Mesenchymal stem cell (in vitro differentiated cells and primary cell): ENCODE measurements around the gene ZNF189.

Source experiments
- DNase-seq: peaks from one replicate; pipeline ENCODE4 v3.0.0-alpha.2; 2013
- H2AFZ ChIP-seq: one replicate; pipeline ENCODE4 v1.6.1; 2013; ENCODE audit warnings: low read depth, mild to moderate bottlenecking, control low read depth, inconsistent platforms, low read length, moderate library complexity
- H2AK5ac ChIP-seq: 2 replicates; pipeline ENCODE4 v1.6.1; 2013; ENCODE audit warnings: low read length, moderate library complexity, mild to moderate bottlenecking, inconsistent platforms; ENCODE audit not compliant: severe bottlenecking
- H2BK120ac ChIP-seq: one replicate; pipeline ENCODE4 v1.6.1; 2013; ENCODE audit warnings: low read depth, mild to moderate bottlenecking, inconsistent platforms, low read length, moderate library complexity
- H2BK12ac ChIP-seq, 2 experiments: one replicate each; pipeline ENCODE4 v1.6.1; 2013; ENCODE audit warnings: inconsistent platforms in 2 of 2, low read length in 2 of 2, mild to moderate bottlenecking in 2 of 2, moderate library complexity in 2 of 2, control low read depth in 1 of 2
- H2BK15ac ChIP-seq: one replicate; pipeline ENCODE4 v1.6.1; 2013; ENCODE audit warnings: mild to moderate bottlenecking, low read depth, inconsistent platforms; ENCODE audit not compliant: poor library complexity, severe bottlenecking
- H2BK5ac ChIP-seq: 2 replicates; pipeline ENCODE4 v1.6.1; 2013; ENCODE audit warnings: low read depth, mild to moderate bottlenecking, low read length, control low read depth, inconsistent platforms; ENCODE audit not compliant: poor library complexity, severe bottlenecking
- H3K14ac ChIP-seq, 2 experiments: one replicate each; pipeline ENCODE4 v1.6.1; 2013; ENCODE audit warnings: inconsistent platforms in 2 of 2, low read length in 2 of 2, control low read depth in 1 of 2, mild to moderate bottlenecking in 1 of 2, moderate library complexity in 1 of 2
- H3K18ac ChIP-seq, 2 experiments: one replicate each; pipeline ENCODE4 v1.6.1; 2013; ENCODE audit warnings: inconsistent platforms in 2 of 2, low read length in 2 of 2, control low read depth in 1 of 2, low read depth in 1 of 2, mild to moderate bottlenecking in 1 of 2
- H3K23ac ChIP-seq, 2 experiments: one replicate each; pipeline ENCODE4 v1.6.1; 2013; ENCODE audit warnings: inconsistent platforms in 2 of 2, low read length in 2 of 2, mild to moderate bottlenecking in 2 of 2, moderate library complexity in 2 of 2, control low read depth in 1 of 2
- H3K27ac ChIP-seq: 2 replicates; pipeline ENCODE4 v1.5.1; 2013; ENCODE audit warnings: mild to moderate bottlenecking, moderate library complexity, low read length, control low read depth, inconsistent platforms; ENCODE audit not compliant: poor library complexity, severe bottlenecking
- H3K27me3 ChIP-seq, 2 experiments: 2 replicates each; pipeline versions ENCODE4 v1.6.1 to v1.7.0; 2013; ENCODE audit warnings: low read length in 2 of 2, mild to moderate bottlenecking in 2 of 2, moderate library complexity in 2 of 2, control low read depth in 1 of 2, inconsistent platforms in 1 of 2; ENCODE audit not compliant: control insufficient read depth in 1 of 2, insufficient read depth in 1 of 2
- H3K36me3 ChIP-seq, 2 experiments: 2 replicates each; pipeline versions ENCODE4 v1.6.1 to v1.7.0; 2013; ENCODE audit warnings: low read length in 2 of 2, control low read depth in 1 of 2, inconsistent platforms in 1 of 2, low read depth in 1 of 2, mild to moderate bottlenecking in 1 of 2; ENCODE audit not compliant: insufficient read depth in 2 of 2, control insufficient read depth in 1 of 2
- H3K4ac ChIP-seq, 2 experiments: one replicate each; pipeline ENCODE4 v1.6.1; 2013; ENCODE audit warnings: inconsistent platforms in 2 of 2, low read length in 2 of 2, mild to moderate bottlenecking in 2 of 2, moderate library complexity in 2 of 2, control low read depth in 1 of 2, low read depth in 1 of 2
- H3K4me1 ChIP-seq: 2 replicates; pipeline ENCODE4 v1.6.1; 2013; ENCODE audit warnings: low read depth, low read length, control low read depth; ENCODE audit not compliant: control insufficient read depth, insufficient read depth
- H3K4me2 ChIP-seq: 2 replicates; pipeline ENCODE4 v1.6.1; 2013; ENCODE audit warnings: low read length, mild to moderate bottlenecking, inconsistent platforms; ENCODE audit not compliant: poor library complexity, severe bottlenecking
- H3K4me3 ChIP-seq, 2 experiments: 2 replicates each; pipeline versions ENCODE4 v1.5.1 to v1.7.0; 2013; ENCODE audit warnings: low read length in 2 of 2, mild to moderate bottlenecking in 2 of 2, control low read depth in 1 of 2, low read depth in 1 of 2; ENCODE audit not compliant: insufficient read depth in 1 of 2
- H3K79me1 ChIP-seq: replicated peaks from 2 replicates; pipeline ENCODE4 v1.6.1; 2013; ENCODE audit warnings: mild to moderate bottlenecking, control low read depth, low read length, inconsistent platforms; ENCODE audit not compliant: poor library complexity, severe bottlenecking
- H3K9ac ChIP-seq: 2 replicates; pipeline ENCODE4 v1.7.0; 2013; ENCODE audit warnings: mild to moderate bottlenecking, low read length, moderate library complexity
- H3K9me3 ChIP-seq: 2 replicates; pipeline ENCODE4 v1.7.0; 2013; ENCODE audit warnings: mild to moderate bottlenecking, low read length; ENCODE audit not compliant: control insufficient read depth
- H4K8ac ChIP-seq: one replicate; pipeline ENCODE4 v1.6.1; 2013; ENCODE audit warnings: inconsistent platforms, mild to moderate bottlenecking, low read length, moderate library complexity
- H4K91ac ChIP-seq: one replicate; pipeline ENCODE4 v1.6.1; 2013; ENCODE audit warnings: mild to moderate bottlenecking, low read length, inconsistent platforms
- WGBS: methylation state at CpG from one replicate; pipeline ENCODE4 v1.1.7; 2013; ENCODE audit warnings: mixed read lengths; 5-methylcytosine and 5-hydroxymethylcytosine counted together

The ZNF189 gene

DNA sequence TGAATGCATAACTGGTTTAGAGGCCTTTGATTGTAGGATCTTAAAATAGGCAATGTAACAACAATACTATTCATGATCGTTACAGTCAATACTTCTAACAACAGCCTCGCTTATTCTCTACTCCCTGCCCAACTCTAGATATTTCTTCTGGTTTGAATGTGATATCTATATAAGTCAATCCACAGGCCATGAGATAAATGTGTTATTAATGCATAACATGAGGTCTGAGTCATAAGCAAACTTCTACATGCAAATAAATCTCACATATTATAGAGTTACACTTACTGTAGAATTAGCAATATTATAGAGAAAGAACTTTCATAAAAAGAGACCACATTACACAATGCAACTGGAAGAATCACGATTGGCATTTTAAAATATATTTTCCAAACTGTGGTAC is 39.9 kb downstream of the ZNF189 start:
- Histone ChIP-seq H3K18ac (no peak overlapping the region), H2AFZ (no peak overlapping the region), H3K79me1 (no peaks in the 10 kb centered on the region), H4K91ac (no peak overlapping the region), H3K9ac (no peak overlapping the region), H3K27ac (no peak overlapping the region), H4K8ac (no peak overlapping the region), H3K27me3 (peaks cover 3 to 4% of the 10 kb centered on the region in 2 experiments), H3K4me2 (no peak overlapping the region), H2BK5ac (no peak overlapping the region), H2BK120ac (no peak overlapping the region), H3K9me3 (no peaks in the 10 kb centered on the region), H3K14ac (no peak overlapping the region), H3K4me1 (no peaks in the 10 kb centered on the region), H2BK12ac (no peak overlapping the region), H3K4ac (no peak overlapping the region), H3K4me3 (no peak overlapping the region), H2AK5ac (no peak overlapping the region), H2BK15ac (no peak overlapping the region), H3K36me3 (no peaks in the 10 kb centered on the region), H3K23ac (no peak overlapping the region)
- WGBS: no CpG with 5 or more reads among the region's 3 CpGs
- no peak for DNase-seq

DNA sequence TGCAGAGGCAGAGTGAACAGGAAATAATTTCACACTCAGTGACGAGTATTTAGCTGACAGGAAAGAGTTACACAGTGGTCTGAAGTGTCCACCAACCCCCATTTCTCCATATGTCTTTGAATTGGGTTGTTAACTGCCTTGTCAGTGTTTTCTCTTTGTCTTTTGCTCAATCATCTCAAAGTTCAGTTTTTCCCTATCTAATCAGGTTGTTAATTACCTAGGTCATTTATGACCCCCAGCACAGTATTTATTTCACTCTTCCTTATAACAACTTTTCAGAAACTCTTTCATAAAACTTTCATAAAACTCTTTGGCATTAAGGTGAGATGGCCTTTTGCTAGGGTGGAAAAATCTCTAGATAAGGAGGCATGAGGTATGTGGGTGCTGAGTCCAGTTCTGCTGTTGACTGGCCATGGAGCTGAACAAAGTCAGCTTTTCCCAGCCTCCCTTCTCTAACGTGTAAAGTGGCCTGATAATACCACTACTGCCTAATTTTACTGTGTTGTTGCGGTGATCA is 42.1 kb downstream of the ZNF189 start:
- no peak overlapping the region for H3K14ac ChIP-seq
- peaks cover 7 to 8% of the 10 kb centered on the region in 2 experiments for H3K27me3 ChIP-seq
- H2AFZ ChIP-seq: no peak overlapping the region
- 63% methylated on average over 3 of the region's 3 CpGs for WGBS
- H2BK15ac ChIP-seq: no peak overlapping the region
- no peaks in the 10 kb centered on the region for H3K79me1 ChIP-seq
- H3K4me2 ChIP-seq: no peak overlapping the region
- no peak overlapping the region for H4K91ac ChIP-seq
- H3K9me3 ChIP-seq: no peaks in the 10 kb centered on the region
- H3K4me1 ChIP-seq: no peaks in the 10 kb centered on the region
- H3K4ac ChIP-seq: no peak overlapping the region
- H2BK120ac ChIP-seq: no peak overlapping the region
- no peak overlapping the region for H2BK12ac ChIP-seq
- no peak overlapping the region for H3K18ac ChIP-seq
- no peak overlapping the region for H3K23ac ChIP-seq
- H4K8ac ChIP-seq: no peak overlapping the region
- no peak overlapping the region for H2BK5ac ChIP-seq
- DNase-seq: no peak
- no peak overlapping the region for H3K27ac ChIP-seq
- no peak overlapping the region for H2AK5ac ChIP-seq
- no peak overlapping the region for H3K9ac ChIP-seq
- no peaks in the 10 kb centered on the region for H3K36me3 ChIP-seq
- H3K4me3 ChIP-seq: no peak overlapping the region

DNA sequence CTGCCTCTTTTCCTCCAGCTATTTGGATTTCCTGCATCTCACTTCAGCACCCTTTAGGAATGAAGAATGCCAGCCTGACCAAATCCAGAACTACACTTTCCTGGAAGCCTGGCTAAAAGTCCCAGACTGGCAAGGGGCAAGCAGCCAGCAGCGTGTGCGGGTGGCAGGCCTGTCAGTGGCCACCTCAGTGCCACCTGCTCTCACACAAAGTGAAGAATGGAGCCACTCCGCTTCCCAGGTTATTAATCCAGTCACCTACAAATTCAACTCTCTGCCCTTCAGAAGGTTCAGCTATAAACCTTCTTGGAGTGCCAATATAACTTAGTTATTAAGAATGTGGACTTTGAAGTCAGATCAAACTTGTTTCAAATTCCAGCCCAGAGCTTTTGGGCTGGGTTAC is 43.7 kb downstream of the ZNF189 start:
- DNase-seq: no peak
- Histone ChIP-seq H3K27ac (no peak overlapping the region), H2AFZ (no peak overlapping the region), H2BK15ac (no peak overlapping the region), H3K18ac (no peak overlapping the region), H2AK5ac (no peak overlapping the region), H3K9me3 (no peaks in the 10 kb centered on the region), H3K4me3 (no peak overlapping the region), H2BK120ac (no peak overlapping the region), H4K8ac (no peak overlapping the region), H4K91ac (no peak overlapping the region), H2BK5ac (no peak overlapping the region), H3K79me1 (no peaks in the 10 kb centered on the region), H3K9ac (no peak overlapping the region), H3K23ac (no peak overlapping the region), H3K4me2 (no peak overlapping the region), H3K36me3 (no peaks in the 10 kb centered on the region), H3K4ac (no peak overlapping the region), H3K14ac (no peak overlapping the region), H3K27me3 (peaks cover 8 to 11% of the 10 kb centered on the region in 2 experiments), H3K4me1 (no peaks in the 10 kb centered on the region), H2BK12ac (no peak overlapping the region)
- WGBS: 73% methylated on average over 2 of the region's 3 CpGs

DNA sequence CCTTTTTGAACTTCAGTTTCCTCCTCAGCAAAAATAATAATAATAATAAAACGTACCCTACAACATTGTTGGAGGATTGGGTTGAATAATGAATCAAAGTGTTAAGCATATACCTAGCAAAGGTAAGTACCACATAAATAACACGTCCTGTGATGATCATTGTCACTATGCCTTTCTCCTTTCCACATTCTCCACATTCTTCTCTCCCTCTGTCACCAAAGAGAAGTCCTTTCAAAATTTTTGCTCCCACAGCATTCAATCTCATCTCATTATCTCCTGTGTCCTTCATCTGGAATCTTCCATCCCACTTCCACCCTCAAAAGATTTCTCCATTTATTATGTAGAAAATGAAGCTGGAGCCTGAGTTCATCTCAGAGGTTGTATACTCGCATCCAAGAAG is 44.1 kb downstream of the ZNF189 start:
- no peaks in the 10 kb centered on the region for H3K9me3 ChIP-seq
- no peak overlapping the region for H2AFZ ChIP-seq
- H3K9ac ChIP-seq: no peak overlapping the region
- no peaks in the 10 kb centered on the region for H3K36me3 ChIP-seq
- H2AK5ac ChIP-seq: no peak overlapping the region
- no peak overlapping the region for H3K14ac ChIP-seq
- no peak overlapping the region for H2BK12ac ChIP-seq
- H3K4me2 ChIP-seq: no peak overlapping the region
- no peaks in the 10 kb centered on the region for H3K4me1 ChIP-seq
- H3K4me3 ChIP-seq: no peak overlapping the region
- DNase-seq: no peak
- no peak overlapping the region for H3K4ac ChIP-seq
- no peak overlapping the region for H2BK5ac ChIP-seq
- H2BK120ac ChIP-seq: no peak overlapping the region
- H3K23ac ChIP-seq: no peak overlapping the region
- no peak overlapping the region for H3K18ac ChIP-seq
- H4K8ac ChIP-seq: no peak overlapping the region
- no peak overlapping the region for H2BK15ac ChIP-seq
- H3K27me3 ChIP-seq: peaks cover 8 to 11% of the 10 kb centered on the region in 2 experiments
- H4K91ac ChIP-seq: no peak overlapping the region
- 69% methylated on average over 2 of the region's 3 CpGs for WGBS
- H3K27ac ChIP-seq: no peak overlapping the region
- H3K79me1 ChIP-seq: no peaks in the 10 kb centered on the region
